ENCODE measurements around the gene FMOD.
"Not testable (repeated sequence)": the region's sequence is repeated elsewhere in the genome, so short reads cannot be mapped to it uniquely, and the experiment has no call there.

FMOD gene

GRCh38 chr1:203304919-203305808, 45.8 kb downstream of the FMOD start, which contains the start of gene BTG2:
BTG2 (plus strand) TSS chr1:203305519; CDS start chr1:203305607, 88 bp downstream.
- DNase-seq, result peak; percentile 56

- no peak for DNase-seq
Measured at GRCh38 chr1:203304391-203304918, 46.5 kb downstream of the FMOD start.

GRCh38 chr1:203302894-203303293, 48.0 kb downstream of the FMOD start:
- no peak for DNase-seq

- no peak for DNase-seq
Measured at GRCh38 chr1:203302456-203302855, 48.5 kb downstream of the FMOD start.

GRCh38 chr1:203301331-203301668, 49.6 kb downstream of the FMOD start:
- no peak for DNase-seq

GRCh38 chr1:203300441-203301330, 50.2 kb downstream of the FMOD start:
- DNase-seq, result no peak

- not testable (repeated sequence) for DNase-seq
Measured at GRCh38 chr1:203299719-203300429, 51.0 kb downstream of the FMOD start.

GRCh38 chr1:203299169-203299568, 51.8 kb downstream of the FMOD start:
- no peak for DNase-seq

- no peak for DNase-seq
Measured at GRCh38 chr1:203296460-203297073, 54.4 kb downstream of the FMOD start.

- DNase-seq, result no peak
Measured at GRCh38 chr1:203295796-203296195, 55.1 kb downstream of the FMOD start.

GRCh38 chr1:203291201-203292096, 59.5 kb downstream of the FMOD start:
- DNase-seq, result no peak

All from NCI-H1417 treated with DMSO at 0.1 percent for 48 hours (cell line).